IMR-90 (cell line): ENCODE measurements around the gene GALNT13. TPM values are rescaled to one million over a fixed set of nuclear protein-coding genes. Genes with fewer than 3 reads are reported as not detected.

Source experiments
- ATAC-seq: fragments of 200-7000 bp; cut with Tn5 transposase; 2 replicates; pipeline ENCODE4 v1.9.1; 2020; ENCODE audit warnings: low read depth, mild to moderate bottlenecking, moderate library complexity
- BruUV-seq: library from RNA; stranded (reverse); fragments of 400-500 nt; replicated peaks from 2 replicates; lab custom pipeline; 2021; lab: Mats Ljungman, UMichigan
- CTCF ChIA-PET: fragments of 300-600 bp; formaldehyde crosslinking; extraction: SDS; loops from one replicate; lab custom pipeline; 2021; ENCODE audit warnings: antibody characterized with exemption; lab: Yijun Ruan, JAX
- POLR2A ChIA-PET: fragments of 300-600 bp; sonication (Branson Sonifier 250); formaldehyde crosslinking; loops from one replicate; lab custom pipeline; 2022; ENCODE audit warnings: antibody characterized with exemption; ENCODE audit not compliant: unreplicated experiment; lab: Charles Lee
- DNase-seq: peaks from one replicate; pipeline ENCODE4 v3.0.0; 2013
- H2AFZ ChIP-seq: replicated peaks from 2 replicates; pipeline ENCODE3; 2013; ENCODE audit warnings: low read length, mild to moderate bottlenecking; ENCODE audit not compliant: poor library complexity
- H2AK5ac ChIP-seq: 2 replicates; pipeline ENCODE4 v1.6.1; 2013; ENCODE audit warnings: low read depth, low read length, inconsistent platforms
- H2AK9ac ChIP-seq: replicated peaks from 2 replicates; pipeline ENCODE3; 2013; ENCODE audit warnings: mild to moderate bottlenecking, low read depth, low read length, moderate library complexity; ENCODE audit not compliant: poor library complexity
- H2BK120ac ChIP-seq: 2 replicates; pipeline ENCODE4 v1.6.1; 2013; ENCODE audit warnings: low read depth, low read length, inconsistent platforms
- H2BK15ac ChIP-seq: 3 replicates; pipeline ENCODE4 v1.6.1; 2013; ENCODE audit warnings: low read depth, low read length, inconsistent platforms
- H2BK20ac ChIP-seq: 2 replicates; pipeline ENCODE4 v1.6.1; 2013; ENCODE audit warnings: low read depth, mild to moderate bottlenecking, inconsistent platforms, low read length, moderate library complexity
- H2BK5ac ChIP-seq: 2 replicates; pipeline ENCODE4 v1.6.1; 2013; ENCODE audit warnings: mild to moderate bottlenecking, low read depth, low read length, inconsistent platforms; ENCODE audit not compliant: poor library complexity, severe bottlenecking
- H3K14ac ChIP-seq: replicated peaks from 2 replicates; pipeline ENCODE4 v1.6.1; 2013; ENCODE audit warnings: low read depth, low read length, inconsistent platforms
- H3K18ac ChIP-seq: 2 replicates; pipeline ENCODE4 v1.6.1; 2013; ENCODE audit warnings: low read depth, low read length, control low read depth
- H3K23ac ChIP-seq: 2 replicates; pipeline ENCODE4 v1.6.1; 2013; ENCODE audit warnings: low read depth, low read length, inconsistent platforms
- H3K27ac ChIP-seq: 2 replicates; pipeline ENCODE4 v1.5.1; 2013; ENCODE audit warnings: mild to moderate bottlenecking, control low read depth, low read length; ENCODE audit not compliant: insufficient read depth
- H3K27me3 ChIP-seq: 2 replicates; pipeline ENCODE4 v1.6.1; 2013; ENCODE audit warnings: low read length; ENCODE audit not compliant: control insufficient read depth, insufficient read depth
- H3K36me3 ChIP-seq: 2 replicates; pipeline ENCODE4 v1.6.1; 2013; ENCODE audit warnings: low read length, mixed read lengths; ENCODE audit not compliant: control insufficient read depth, insufficient read depth
- H3K4ac ChIP-seq: 2 replicates; pipeline ENCODE4 v1.6.1; 2013; ENCODE audit warnings: low read depth, low read length, inconsistent platforms
- H3K4me1 ChIP-seq: 2 replicates; pipeline ENCODE4 v1.6.1; 2013; ENCODE audit warnings: low read length, mixed read lengths; ENCODE audit not compliant: control insufficient read depth, insufficient read depth
- H3K4me2 ChIP-seq: 2 replicates; pipeline ENCODE4 v1.6.1; 2013; ENCODE audit warnings: low read depth, mild to moderate bottlenecking, control low read depth, low read length, moderate library complexity
- H3K4me3 ChIP-seq: 2 replicates; pipeline ENCODE4 v1.5.1; 2013; ENCODE audit warnings: low read depth, mild to moderate bottlenecking, control low read depth, low read length, moderate library complexity; ENCODE audit not compliant: insufficient read depth
- H3K56ac ChIP-seq: 2 replicates; pipeline ENCODE4 v1.6.1; 2013; ENCODE audit warnings: low read length, inconsistent platforms; ENCODE audit not compliant: insufficient read depth; ENCODE audit errors: extremely low read depth
- H3K79me1 ChIP-seq, 2 experiments: 2 replicates each; pipeline ENCODE4 v1.6.1; 2013; ENCODE audit warnings: low read length in 2 of 2, inconsistent platforms in 1 of 2, low read depth in 1 of 2
- H3K9ac ChIP-seq: 2 replicates; pipeline ENCODE4 v1.6.1; 2013; ENCODE audit warnings: low read depth, low read length, control low read depth
- H3K9me1 ChIP-seq: 2 replicates; pipeline ENCODE4 v1.6.1; 2013; ENCODE audit warnings: low read length, inconsistent platforms; ENCODE audit not compliant: insufficient read depth
- H3K9me3 ChIP-seq: 2 replicates; pipeline ENCODE4 v1.6.1; 2013; ENCODE audit warnings: low read length; ENCODE audit not compliant: control insufficient read depth, insufficient read depth
- H4K20me1 ChIP-seq: 2 replicates; pipeline ENCODE4 v1.6.1; 2013; ENCODE audit warnings: low read length, inconsistent platforms; ENCODE audit not compliant: insufficient read depth
- H4K5ac ChIP-seq: 2 replicates; pipeline ENCODE4 v1.6.1; 2013; ENCODE audit warnings: mild to moderate bottlenecking, low read depth, low read length, control low read depth
- H4K8ac ChIP-seq, 2 experiments: 2 replicates each; pipeline ENCODE4 v1.6.1; 2013; ENCODE audit warnings: low read depth in 2 of 2, low read length in 2 of 2, control low read depth in 1 of 2, inconsistent platforms in 1 of 2
- H4K91ac ChIP-seq: 2 replicates; pipeline ENCODE4 v1.6.1; 2013; ENCODE audit warnings: low read depth, low read length, inconsistent platforms; ENCODE audit not compliant: insufficient read depth
- CEBPB ChIP-seq: IDR thresholded peaks from 2 replicates; pipeline ENCODE4 v1.6.1; 2012; ENCODE audit warnings: low read depth, low read length, improper control_type of control experiment
- CHD1 ChIP-seq: IDR thresholded peaks from 2 replicates; pipeline ENCODE4 v1.6.1; 2012; ENCODE audit warnings: low read depth, low read length, improper control_type of control experiment
- FOS ChIP-seq: fragments of 150-350 bp; IDR thresholded peaks from 2 replicates; pipeline ENCODE4 v1.6.1; 2016; ENCODE audit warnings: low read depth, low read length
- MAFK ChIP-seq: IDR thresholded peaks from 2 replicates; pipeline ENCODE4 v1.6.1; 2012; ENCODE audit warnings: low read depth, low read length, improper control_type of control experiment
- MAZ ChIP-seq: IDR thresholded peaks from 2 replicates; pipeline ENCODE4 v1.6.1; 2012; ENCODE audit warnings: low read depth, mild to moderate bottlenecking, low read length, improper control_type of control experiment, moderate library complexity, borderline replicate concordance
- MXI1 ChIP-seq: IDR thresholded peaks from 2 replicates; pipeline ENCODE4 v1.6.1; 2012; ENCODE audit warnings: low read depth, mild to moderate bottlenecking, low read length, moderate library complexity, borderline replicate concordance
- NFE2L2 ChIP-seq: fragments of 150-350 bp; IDR thresholded peaks from 2 replicates; pipeline ENCODE4 v1.6.1; 2016; ENCODE audit warnings: low read depth, mild to moderate bottlenecking, low read length
- POLR2A ChIP-seq: IDR thresholded peaks from 2 replicates; pipeline ENCODE4 v1.6.1; 2012; ENCODE audit warnings: mild to moderate bottlenecking, low read depth, low read length
- RAD21 ChIP-seq: IDR thresholded peaks from 2 replicates; pipeline ENCODE4 v1.6.1; 2012; ENCODE audit warnings: low read length, improper control_type of control experiment
- RCOR1 ChIP-seq: IDR thresholded peaks from 2 replicates; pipeline ENCODE4 v1.6.1; 2012; ENCODE audit warnings: mild to moderate bottlenecking, low read length, improper control_type of control experiment; ENCODE audit not compliant: insufficient replicate concordance
- RFX5 ChIP-seq: IDR thresholded peaks from 2 replicates; pipeline ENCODE4 v1.8.0; 2012; ENCODE audit warnings: low read depth, mild to moderate bottlenecking, low read length, moderate library complexity
- WGBS, 2 experiments: methylation state at CpG; one replicate each; pipeline versions ENCODE4 v1.1.5 to v1.1.7; 2013; ENCODE audit warnings: missing lambda C conversion rate in 2 of 2; ENCODE audit not compliant: insufficient read length in 1 of 2; ENCODE audit errors: extremely low coverage in 2 of 2; 5-methylcytosine and 5-hydroxymethylcytosine counted together
- dilution Hi-C: fragments of 300-500 bp; cut with HindIII; formaldehyde crosslinking; loops from one replicate; pipeline ENCODE4 v1.14.3; 2018; ENCODE audit warnings: low sequenced_read_pairs; ENCODE audit not compliant: unreplicated experiment
- in situ Hi-C: fragments of 300-500 bp; cut with MboI; formaldehyde crosslinking; loops from 3 replicates; pipeline ENCODE4 v1.14.3; 2019; ENCODE audit warnings: low sequenced_read_pairs, inconsistent platforms, mixed read lengths
- intact Hi-C: fragments of 100-400 bp; cut with micrococcal nuclease; formaldehyde crosslinking; loops from 2 replicates; pipeline ENCODE4 v1.10.0; 2022
- polyA plus RNA-seq, 3 experiments: library from polyadenylated mRNA; depleted of rRNA; stranded (reverse); fragments of >200 nt; gene quantifications; 2 replicates each; pipeline ENCODE4 v1.2.3, GENCODE V29; 2012; ENCODE audit warnings: low replicate concordance in 1 of 3
- total RNA-seq: library from RNA; depleted of rRNA; stranded (reverse); fragments of >200 nt; gene quantifications from 2 replicates; pipeline ENCODE4 v1.2.3, GENCODE V29; 2012
- TF ChIP-seq, protein P1 (sequence below): fragments of 150-350 bp; IDR thresholded peaks from 2 replicates; pipeline ENCODE4 v1.6.1; 2017; ENCODE audit warnings: mild to moderate bottlenecking, antibody characterized with exemption, low read length, low read depth

Gene GALNT13
- total and polyA plus RNA-seq, 2 of the 4 experiments (the other 2 are of a cell fraction): 0.03 TPM; not detected in 1

DNA sequence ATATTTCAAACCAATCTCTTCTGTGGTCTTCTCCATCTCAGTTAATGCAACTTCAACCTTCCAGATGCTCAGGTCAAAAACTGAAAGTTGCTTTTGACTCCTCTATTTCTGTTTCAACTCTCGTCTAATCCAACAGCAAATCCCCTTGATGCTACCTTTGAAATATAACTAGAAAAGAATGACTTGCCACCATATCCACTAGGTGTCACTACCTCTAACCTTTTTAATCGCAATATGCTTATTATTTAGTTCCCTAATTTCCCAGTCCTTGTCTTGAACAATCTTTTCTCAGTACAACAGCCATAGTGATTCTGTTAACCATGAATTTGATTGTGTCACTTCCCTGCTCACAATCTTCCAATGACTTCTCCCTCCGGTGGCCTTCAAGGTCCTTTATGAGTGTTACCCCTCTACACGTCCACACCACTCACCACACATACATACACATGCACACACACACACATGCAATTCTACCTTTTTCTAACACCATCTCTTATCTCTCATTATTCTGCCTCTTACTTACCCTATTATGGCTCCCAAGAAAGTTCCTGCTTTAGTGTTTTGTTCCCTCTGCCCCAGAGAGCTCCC is 581.3 kb downstream of the GALNT13 start:
- H3K4ac ChIP-seq: no peak overlapping the region
- no peak overlapping the region for H4K91ac ChIP-seq
- no peak overlapping the region for H3K56ac ChIP-seq
- no peak overlapping the region for H2BK15ac ChIP-seq
- H2BK120ac ChIP-seq: no peak overlapping the region
- ChIA-PET POLR2A (interaction anchor here (0.6 kb wide), 1 partner anchor 942 kb away, joined by 4 read pairs; no protein-coding TSS in a partner anchor), CTCF (no interaction called here)
- H3K9ac ChIP-seq: no peak overlapping the region
- no peaks in the 10 kb centered on the region for H3K4me1 ChIP-seq
- no peaks in the 10 kb centered on the region for H3K9me1 ChIP-seq
- no peak overlapping the region for H4K5ac ChIP-seq
- H3K4me3 ChIP-seq: no peak overlapping the region
- no peak overlapping the region for H3K4me2 ChIP-seq
- dilution Hi-C loops (no loop called here), intact Hi-C loops (no loop called here), in situ Hi-C loops (no loop called here)
- no peak overlapping the region for H2BK5ac ChIP-seq
- H3K27ac ChIP-seq: no peak overlapping the region
- no peaks in the 10 kb centered on the region for H4K20me1 ChIP-seq
- H3K9me3 ChIP-seq: peaks cover 2% of the 10 kb centered on the region; the same call in 1 of the 2 replicates
- H2AK5ac ChIP-seq: no peak overlapping the region
- DNase-seq (no peak), ATAC-seq (no peak)
- TF ChIP-seq MAFK (no peak), CHD1 (no peak), RAD21 (no peak), RFX5 (no peak), POLR2A (no peak), RCOR1 (no peak), MXI1 (no peak), MAZ (no peak), FOS (no peak), NFE2L2 (no peak), CEBPB (no peak)
- TF ChIP-seq, protein P1, sequence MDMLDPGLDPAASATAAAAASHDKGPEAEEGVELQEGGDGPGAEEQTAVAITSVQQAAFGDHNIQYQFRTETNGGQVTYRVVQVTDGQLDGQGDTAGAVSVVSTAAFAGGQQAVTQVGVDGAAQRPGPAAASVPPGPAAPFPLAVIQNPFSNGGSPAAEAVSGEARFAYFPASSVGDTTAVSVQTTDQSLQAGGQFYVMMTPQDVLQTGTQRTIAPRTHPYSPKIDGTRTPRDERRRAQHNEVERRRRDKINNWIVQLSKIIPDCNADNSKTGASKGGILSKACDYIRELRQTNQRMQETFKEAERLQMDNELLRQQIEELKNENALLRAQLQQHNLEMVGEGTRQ: no peak
- H2AFZ ChIP-seq: no peak overlapping the region
- H4K8ac ChIP-seq: no peak overlapping the region
- no peaks in the 10 kb centered on the region for H3K27me3 ChIP-seq
- H2BK20ac ChIP-seq: no peak overlapping the region
- no peak overlapping the region for H3K18ac ChIP-seq
- H3K14ac ChIP-seq: no peak overlapping the region
- no peak overlapping the region for H3K23ac ChIP-seq
- no peaks in the 10 kb centered on the region for H3K79me1 ChIP-seq
- 65% methylated on average over 3 of the region's 4 CpGs; no CpG with 5 or more reads in 1 of the 2 experiments for WGBS, 2 experiments
- H2AK9ac ChIP-seq: no peak overlapping the region
- no TSS peak for BruUV-seq
- H3K36me3 ChIP-seq: no peaks in the 10 kb centered on the region
